Esophagus muscularis mucosa (tissue), 4 donors: ENCODE data around the gene OR2H2. TPM values are rescaled to one million over a fixed set of nuclear protein-coding genes. Genes with fewer than 3 reads are reported as not detected.

Source experiments
- DNase-seq: peaks from one replicate; pipeline ENCODE4 v3.0.0-alpha.2; 2017; ENCODE audit errors: extremely low spot score
- H3K27ac ChIP-seq, 4 donors: fragments of 200-600 bp; sonication (generic); replicated peaks in 1 of 4; 1 replicate in 3 of 4; 2 replicates in 1 of 4; pipeline ENCODE4 v1.5.1; 2016 to 2019; ENCODE audit warnings: mild to moderate bottlenecking in 1 of 4
- H3K27me3 ChIP-seq, 4 donors: fragments of 200-600 bp; sonication (generic); one replicate each; pipeline versions ENCODE4 v1.5.1 to v1.6.0; 2016 to 2019
- H3K36me3 ChIP-seq, 4 donors: fragments of 200-600 bp; sonication (generic); one replicate each; pipeline ENCODE4 v1.5.1; 2016 to 2019
- H3K4me1 ChIP-seq, 4 donors: fragments of 200-600 bp; sonication (generic); one replicate each; pipeline ENCODE4 v1.5.1; 2016 to 2019
- H3K4me3 ChIP-seq, 4 donors: fragments of 200-600 bp; sonication (generic); 1 replicate in 2 of 4; 2 replicates in 2 of 4; pipeline ENCODE4 v1.5.1; 2016 to 2019; ENCODE audit warnings: mild to moderate bottlenecking in 4 of 4, moderate library complexity in 1 of 4
- H3K9me3 ChIP-seq, 4 donors: fragments of 200-600 bp; sonication (generic); 1 replicate in 3 of 4; 2 replicates in 1 of 4; pipeline ENCODE4 v1.5.1; 2016 to 2019
- EP300 ChIP-seq: sonication (generic); formaldehyde crosslinking; IDR thresholded peaks from one replicate; pipeline ENCODE4 v1.6.1; 2017; ENCODE audit warnings: antibody characterized with exemption
- POLR2A ChIP-seq: fragments of 450-650 bp; IDR thresholded peaks from one replicate; pipeline ENCODE4 v1.6.1; 2017; ENCODE audit warnings: antibody characterized with exemption, moderate library complexity, mild to moderate bottlenecking, low read depth
- POLR2AphosphoS5 ChIP-seq, 2 donors: sonication (generic); formaldehyde crosslinking; IDR thresholded peaks; one replicate each; pipeline ENCODE4 v1.6.1; 2017; ENCODE audit warnings: antibody characterized with exemption in 2 of 2
- WGBS: methylation state at CpG from one replicate; pipeline ENCODE4 v1.1.5; 2018; 5-methylcytosine and 5-hydroxymethylcytosine counted together
- intact Hi-C: fragments of 100-400 bp; cut with DNase I; formaldehyde crosslinking; loops from one replicate; pipeline ENCODE4 v1.15.1; 2023
- total RNA-seq, 4 donors: library from RNA; depleted of rRNA; stranded (reverse); fragments of >200 nt; gene quantifications; one replicate each; pipeline versions ENCODE4 v1.1.0 to v1.2.1, GENCODE V29; 2016
- TF ChIP-seq, protein P1 (sequence below), 3 experiments: fragments of 200-600 bp in 2 of 3; fragments of 450-650 bp in 1 of 3; sonication (generic) in 2 of 3; IDR thresholded peaks; one replicate each; pipeline ENCODE4 v1.5.1; 2017 to 2019; ENCODE audit warnings: antibody characterized with exemption in 3 of 3, mild to moderate bottlenecking in 2 of 3, moderate library complexity in 1 of 3

OR2H2 gene
- total RNA-seq, 4 donors from 2014 or later = not detected

GRCh38 chr6:29630315-29630714, 45.4 kb downstream of the OR2H2 start:
- intact Hi-C loops = no loop called here
- peaks cover 32 to 59% (median 51%) of the 10 kb centered on the region in 4 donors for H3K4me1 ChIP-seq
- WGBS = 85% methylated on average over 9 of the region's 9 CpGs

GRCh38 chr6:29631209-29631810, 46.4 kb downstream of the OR2H2 start:
- WGBS = 74% methylated on average over 14 of the region's 14 CpGs
- Histone ChIP-seq H3K27me3 (peaks cover 0 to 4% (median 0%) of the 10 kb centered on the region in 4 donors), H3K9me3 (no peaks in the 10 kb centered on the region), H3K4me3 (peak overlapping the region; percentile 26 to 90 (median 77)), H3K27ac (peak overlapping the region in 2 of 4 donors; percentile 82 to 93), H3K4me1 (peaks cover 32 to 59% (median 50%) of the 10 kb centered on the region in 4 donors), H3K36me3 (peaks cover 0 to 7% (median 0%) of the 10 kb centered on the region in 4 donors)
- intact Hi-C loops = no loop called here
- DNase-seq = no peak
- TF ChIP-seq POLR2A (no peak), POLR2AphosphoS5 (IDR thresholded peaks at IDR 0.05) (no peak), EP300 (no peak)
- TF ChIP-seq, protein P1, sequence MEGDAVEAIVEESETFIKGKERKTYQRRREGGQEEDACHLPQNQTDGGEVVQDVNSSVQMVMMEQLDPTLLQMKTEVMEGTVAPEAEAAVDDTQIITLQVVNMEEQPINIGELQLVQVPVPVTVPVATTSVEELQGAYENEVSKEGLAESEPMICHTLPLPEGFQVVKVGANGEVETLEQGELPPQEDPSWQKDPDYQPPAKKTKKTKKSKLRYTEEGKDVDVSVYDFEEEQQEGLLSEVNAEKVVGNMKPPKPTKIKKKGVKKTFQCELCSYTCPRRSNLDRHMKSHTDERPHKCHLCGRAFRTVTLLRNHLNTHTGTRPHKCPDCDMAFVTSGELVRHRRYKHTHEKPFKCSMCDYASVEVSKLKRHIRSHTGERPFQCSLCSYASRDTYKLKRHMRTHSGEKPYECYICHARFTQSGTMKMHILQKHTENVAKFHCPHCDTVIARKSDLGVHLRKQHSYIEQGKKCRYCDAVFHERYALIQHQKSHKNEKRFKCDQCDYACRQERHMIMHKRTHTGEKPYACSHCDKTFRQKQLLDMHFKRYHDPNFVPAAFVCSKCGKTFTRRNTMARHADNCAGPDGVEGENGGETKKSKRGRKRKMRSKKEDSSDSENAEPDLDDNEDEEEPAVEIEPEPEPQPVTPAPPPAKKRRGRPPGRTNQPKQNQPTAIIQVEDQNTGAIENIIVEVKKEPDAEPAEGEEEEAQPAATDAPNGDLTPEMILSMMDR (IDR thresholded peaks at IDR 0.05) = no peak

More at GRCh38 chr6:29630315-29630714, 45.4 kb downstream of the OR2H2 start:
- no peak for DNase-seq
- Histone ChIP-seq H3K27me3 (peaks cover 0 to 4% (median 0%) of the 10 kb centered on the region in 4 donors), H3K27ac (no peak overlapping the region), H3K9me3 (no peaks in the 10 kb centered on the region), H3K4me3 (no peak overlapping the region), H3K36me3 (peaks cover 0 to 7% (median 0%) of the 10 kb centered on the region in 4 donors)
- TF ChIP-seq, protein P1 (IDR thresholded peaks at IDR 0.05) = no peak
- TF ChIP-seq EP300 (no peak), POLR2A (no peak), POLR2AphosphoS5 (IDR thresholded peaks at IDR 0.05) (no peak)

DNA sequence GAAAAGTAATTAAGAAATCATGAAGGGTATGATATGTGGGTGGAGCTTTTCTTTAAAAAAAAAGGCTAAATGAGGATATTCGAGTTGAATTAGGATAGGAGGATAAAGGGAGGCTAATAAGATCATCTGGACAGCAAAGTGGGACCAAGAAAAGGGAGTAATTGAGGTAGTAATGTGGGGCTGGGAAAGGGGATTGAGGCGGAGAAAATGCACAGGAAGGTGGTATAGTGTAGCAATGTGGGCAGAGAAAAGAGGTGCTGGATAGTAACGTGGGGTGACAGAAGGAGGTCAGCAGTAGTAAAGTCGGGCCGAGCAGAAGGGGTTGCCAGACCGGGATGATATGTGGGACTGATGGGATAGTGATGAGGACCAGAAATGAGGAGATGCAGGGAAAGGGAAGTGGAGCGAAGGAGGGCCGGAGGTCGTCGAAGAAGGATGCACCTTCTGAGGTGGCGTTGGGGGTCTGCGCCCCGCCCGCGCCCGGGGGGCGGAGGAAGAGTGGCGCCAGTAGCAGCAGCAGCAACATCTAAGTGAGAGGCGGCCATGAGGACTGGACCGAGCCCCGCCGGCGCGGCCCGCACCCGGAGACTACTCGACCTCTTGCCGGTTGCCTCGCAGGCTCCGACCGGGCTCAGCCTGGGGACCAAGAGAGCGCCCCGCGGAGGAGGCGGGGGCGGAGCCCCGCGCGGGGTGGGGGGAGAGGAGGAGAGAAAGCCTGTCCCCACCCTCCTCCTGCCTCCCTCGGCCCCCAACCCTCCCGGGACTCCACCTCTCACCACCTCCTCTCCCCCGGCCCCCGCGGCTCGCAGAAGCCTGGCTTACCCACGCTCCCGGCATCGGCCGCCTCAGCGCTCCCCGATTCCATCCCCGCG, 47.2 kb downstream of the OR2H2 start:
- DNase-seq = no peak
- TF ChIP-seq, protein P1 (IDR thresholded peaks at IDR 0.05) = no peak
- WGBS = 3% methylated on average over 33 of the region's 53 CpGs
- peaks cover 0 to 4% (median 0%) of the 10 kb centered on the region in 4 donors for H3K27me3 ChIP-seq
- peak overlapping the region; percentile 73 to 96 (median 86) for H3K4me3 ChIP-seq
- H3K9me3 ChIP-seq = no peaks in the 10 kb centered on the region
- peaks cover 0 to 7% (median 0%) of the 10 kb centered on the region in 4 donors for H3K36me3 ChIP-seq
- peak overlapping the region; percentile 82 to 93 (median 91) for H3K27ac ChIP-seq
- H3K4me1 ChIP-seq = peaks cover 32 to 58% (median 45%) of the 10 kb centered on the region in 4 donors
- intact Hi-C loops = no loop called here

- DNase-seq = peak; percentile 97
- Histone ChIP-seq H3K27ac (peak within 1 kb of the TSS; percentile 82 to 93 (median 91)), H3K4me3 (peak within 1 kb of the TSS; percentile 73 to 96 (median 86)), H3K9me3 (no peaks in the 10 kb centered on the region), H3K36me3 (peaks cover 0 to 7% (median 0%) of the 10 kb centered on the region in 4 donors), H3K27me3 (no peaks in the 10 kb centered on the region), H3K4me1 (peaks cover 24 to 51% (median 38%) of the 10 kb centered on the region in 4 donors)
- intact Hi-C loops = no loop called here
- peak; percentile 72 to 92 for TF ChIP-seq POLR2AphosphoS5 (IDR thresholded peaks at IDR 0.05)
- TF ChIP-seq, protein P1 (IDR thresholded peaks at IDR 0.05) = no peak
- TF ChIP-seq EP300 = no peak
- under 1% methylated on average over 49 of the region's 57 CpGs for WGBS
Measured at GRCh38 chr6:29632789-29633533, 48.0 kb downstream of the OR2H2 start, which contains the start of gene GABBR1. TSS of gene GABBR1 (minus strand) at chr6:29633183. CDS start at chr6:29632385, 798 bp downstream.
